ENCODE measurements around the gene ANKMY1.

- no peak for TF ChIP-seq HDAC2 (IDR thresholded peaks at IDR 0.05; ENCODE audit: borderline replicate concordance in 1 of 2, low read depth in 2 of 2, low read length in 2 of 2)
- no peak for TF ChIP-seq POLR2AphosphoS5 (IDR thresholded peaks at IDR 0.05; ENCODE audit: low read depth, low read length)
- TF ChIP-seq EZH2 (IDR thresholded peaks at IDR 0.05; ENCODE audit: low read depth, low read length, severe bottlenecking): no peak
- TF ChIP-seq GTF2F1 (IDR thresholded peaks at IDR 0.05; ENCODE audit: borderline replicate concordance, low read depth, low read length): no peak
Observed at GRCh38 chr2:240599141-240599583, 41.4 kb upstream of the ANKMY1 start.
